ENCODE results near the gene ACOX1.

Gene ACOX1

GRCh38 chr17:75933808-75934207 is 45.2 kb downstream of the ACOX1 start:
- DNase-seq (ENCODE audit: low read depth in 2 of 2): no peak

- DNase-seq (ENCODE audit: low read depth in 2 of 2): no peak
Measured at GRCh38 chr17:75932852-75933251, 46.1 kb downstream of the ACOX1 start.

GRCh38 chr17:75931062-75931461 is 47.9 kb downstream of the ACOX1 start:
- no peak for DNase-seq (ENCODE audit: low read depth in 2 of 2)

GRCh38 chr17:75927286-75927922 is 51.6 kb downstream of the ACOX1 start:
- no peak for DNase-seq (ENCODE audit: low read depth in 2 of 2)

GRCh38 chr17:75926456-75926855 is 52.5 kb downstream of the ACOX1 start:
- no peak for DNase-seq (ENCODE audit: low read depth in 2 of 2)

- no peak for DNase-seq (ENCODE audit: low read depth in 2 of 2)
Measured at GRCh38 chr17:75925912-75926311, 53.1 kb downstream of the ACOX1 start.

- DNase-seq (ENCODE audit: low read depth in 2 of 2): no peak
Measured at GRCh38 chr17:75925103-75925502, 53.9 kb downstream of the ACOX1 start.

GRCh38 chr17:75922963-75923874 is 55.7 kb downstream of the ACOX1 start:
- DNase-seq (ENCODE audit: low read depth in 2 of 2): no peak

GRCh38 chr17:75922173-75922961 is 56.6 kb downstream of the ACOX1 start:
- no peak for DNase-seq (ENCODE audit: low read depth in 2 of 2)

- DNase-seq (ENCODE audit: low read depth in 2 of 2): no peak
Measured at GRCh38 chr17:75921596-75921995, 57.4 kb downstream of the ACOX1 start.

- no peak for DNase-seq (ENCODE audit: low read depth in 2 of 2)
Measured at GRCh38 chr17:75920045-75920560, 58.9 kb downstream of the ACOX1 start.

GRCh38 chr17:75919611-75920010 is 59.4 kb downstream of the ACOX1 start:
- DNase-seq (ENCODE audit: low read depth in 2 of 2): no peak

GRCh38 chr17:75917917-75918445 is 61.0 kb downstream of the ACOX1 start:
- DNase-seq (ENCODE audit: low read depth in 2 of 2): no peak

GRCh38 chr17:75917141-75917916 is 61.6 kb downstream of the ACOX1 start:
- no peak for DNase-seq (ENCODE audit: low read depth in 2 of 2)

GRCh38 chr17:75915268-75915667 is 63.7 kb downstream of the ACOX1 start:
- DNase-seq (ENCODE audit: low read depth in 2 of 2): no peak

- DNase-seq (ENCODE audit: low read depth in 2 of 2): no peak
Measured at GRCh38 chr17:75914643-75915267, 64.2 kb downstream of the ACOX1 start.

GRCh38 chr17:75913537-75914210 is 65.3 kb downstream of the ACOX1 start:
- DNase-seq (ENCODE audit: low read depth in 2 of 2): no peak

GRCh38 chr17:75910699-75911098 is 68.3 kb downstream of the ACOX1 start:
- no peak for DNase-seq (ENCODE audit: low read depth in 2 of 2)

GRCh38 chr17:75909812-75910274 is 69.1 kb downstream of the ACOX1 start:
- DNase-seq (ENCODE audit: low read depth in 2 of 2): no peak

All from activated CD4-positive, alpha-beta T cell treated with anti-CD3 and anti-CD28 coated beads for 24 hours (primary cell).